K562 (cell line): ENCODE measurements around the gene EYA3. TPM values are rescaled to one million over a fixed set of nuclear protein-coding genes. Genes with fewer than 3 reads are reported as not detected.

Source experiments
- ILK ChIP-seq: fragments of 450-650 bp; IDR thresholded peaks from 2 replicates; pipeline ENCODE4 v1.6.1; 2016; ENCODE audit warnings: missing genetic modification characterization, low read depth, mild to moderate bottlenecking, missing compliant biosample characterization, moderate library complexity, borderline replicate concordance
- KAT2B ChIP-seq: IDR thresholded peaks from one replicate; pipeline ENCODE4 v1.6.1; 2012; ENCODE audit warnings: low read depth, mild to moderate bottlenecking, control low read depth, inconsistent platforms, low read length, moderate library complexity
- MEIS2 ChIP-seq: fragments of 450-650 bp; IDR thresholded peaks from 2 replicates; pipeline ENCODE4 v1.6.1; 2014; ENCODE audit warnings: mild to moderate bottlenecking; ENCODE audit not compliant: partially characterized antibody
- PML ChIP-seq: IDR thresholded peaks from 2 replicates; pipeline ENCODE4 v1.6.1; 2012; ENCODE audit warnings: low read length, inconsistent platforms
- TBP ChIP-seq: optimal IDR thresholded peaks from 2 replicates; pipeline ENCODE3; 2011; ENCODE audit warnings: low read depth, low read length, improper control_type of control experiment
- TCF7L2 ChIP-seq: fragments of 150-350 bp; IDR thresholded peaks from 2 replicates; pipeline ENCODE4 v1.6.1; 2016; ENCODE audit warnings: low read depth, mild to moderate bottlenecking, low read length, moderate library complexity
- YY1 ChIP-seq, 3 experiments: IDR thresholded peaks; 2 replicates each; pipeline ENCODE4 v1.6.1; 2011; ENCODE audit warnings: low read length in 2 of 3, mild to moderate bottlenecking in 2 of 3, moderate library complexity in 2 of 3, borderline replicate concordance in 1 of 3, control low read depth in 1 of 3, low read depth in 1 of 3; ENCODE audit not compliant: insufficient read depth in 3 of 3, insufficient replicate concordance in 2 of 3, control insufficient read depth in 1 of 3, insufficient read length in 1 of 3; ENCODE audit errors: extremely low read depth in 1 of 3
- ZFPM2 ChIP-seq: fragments of 250-450 bp; sonication (Bioruptor Pico); IDR thresholded peaks from 2 replicates; pipeline ENCODE4 v1.5.1; 2022; ENCODE audit warnings: mild to moderate bottlenecking
- ZNF232 ChIP-seq: sonication (generic); formaldehyde crosslinking; IDR thresholded peaks from 2 replicates; pipeline ENCODE4 v1.8.0; 2022; ENCODE audit warnings: mild to moderate bottlenecking, missing genetic modification reagents
- ZNF76 ChIP-seq: fragments of 250-450 bp; sonication (Bioruptor Pico); IDR thresholded peaks from 2 replicates; pipeline ENCODE4 v1.4.0; 2020; ENCODE audit warnings: mild to moderate bottlenecking, moderate library complexity, borderline replicate concordance
- polyA plus RNA-seq, 8 experiments: library from polyadenylated mRNA; depleted of rRNA in 4 of 8; stranded (reverse) in 5 of 8; unstranded in 3 of 8; fragments of >200 nt; fragmentation: Nextera tagmentation in 2 of 8; fragmentation: Illumina TruSeq in 1 of 8; extraction: Ambion mirVana in 2 of 8; extraction: Trizol in 1 of 8; gene quantifications; 2 replicates each; pipeline versions ENCODE4 v1.2.1 to v1.2.3, GENCODE V29; 2011 to 2014; ENCODE audit warnings: inconsistent platforms in 1 of 8, missing spikeins in 1 of 8
- total RNA-seq, 7 experiments: library from RNA; depleted of rRNA in 6 of 7; stranded (reverse); fragments of >200 nt in 6 of 7; fragmentation: Illumina TruSeq in 2 of 7; extraction: Trizol in 2 of 7; gene quantifications; 2 replicates each; pipeline versions ENCODE4 v1.2.1 to v1.2.3, GENCODE V29; 2011 to 2021; ENCODE audit warnings: low replicate concordance in 1 of 7
- TF ChIP-seq, protein P1 (sequence below): fragments of 450-650 bp; IDR thresholded peaks from 2 replicates; pipeline ENCODE4 v1.6.1; 2016; ENCODE audit warnings: mild to moderate bottlenecking, moderate library complexity
- TF ChIP-seq, protein P2 (sequence below): fragments of 450-650 bp; IDR thresholded peaks from 2 replicates; pipeline ENCODE4 v1.6.1; 2016; ENCODE audit warnings: mild to moderate bottlenecking

The EYA3 gene
- total and polyA plus RNA-seq, 9 of the 15 experiments (the other 6 are each of a cell fraction or from before 2014, with no cell fraction given), result 21.7 to 64.0 (median 43.6) TPM

DNA sequence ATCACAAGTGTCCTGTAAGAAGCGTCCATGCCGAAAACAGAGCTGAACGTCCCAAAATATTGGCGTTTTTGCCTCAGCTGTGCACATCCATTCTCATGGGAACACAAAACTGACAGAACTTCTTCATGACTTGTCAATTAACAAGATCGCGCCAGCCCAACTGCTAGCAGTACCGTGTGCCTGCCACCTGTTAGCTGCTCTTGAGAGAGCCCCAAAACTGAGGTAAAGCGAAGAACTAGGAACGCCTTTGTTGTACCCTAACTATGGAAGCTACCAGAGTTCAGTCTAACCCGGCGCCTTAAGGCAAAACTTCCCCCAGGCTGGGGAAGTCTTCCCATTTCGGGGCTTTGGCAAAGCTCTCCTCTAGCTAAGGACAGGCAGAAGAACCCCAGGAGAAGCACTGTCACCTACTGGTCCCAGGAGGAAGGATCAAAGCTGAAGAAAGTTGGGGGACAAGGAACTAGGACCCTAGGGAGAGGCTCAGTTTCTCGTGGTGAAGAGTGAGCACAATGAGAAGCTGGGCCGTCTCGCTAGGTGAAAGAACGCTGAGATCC, 719 bp downstream of the EYA3 start (continued):
- TF ChIP-seq, protein P1, sequence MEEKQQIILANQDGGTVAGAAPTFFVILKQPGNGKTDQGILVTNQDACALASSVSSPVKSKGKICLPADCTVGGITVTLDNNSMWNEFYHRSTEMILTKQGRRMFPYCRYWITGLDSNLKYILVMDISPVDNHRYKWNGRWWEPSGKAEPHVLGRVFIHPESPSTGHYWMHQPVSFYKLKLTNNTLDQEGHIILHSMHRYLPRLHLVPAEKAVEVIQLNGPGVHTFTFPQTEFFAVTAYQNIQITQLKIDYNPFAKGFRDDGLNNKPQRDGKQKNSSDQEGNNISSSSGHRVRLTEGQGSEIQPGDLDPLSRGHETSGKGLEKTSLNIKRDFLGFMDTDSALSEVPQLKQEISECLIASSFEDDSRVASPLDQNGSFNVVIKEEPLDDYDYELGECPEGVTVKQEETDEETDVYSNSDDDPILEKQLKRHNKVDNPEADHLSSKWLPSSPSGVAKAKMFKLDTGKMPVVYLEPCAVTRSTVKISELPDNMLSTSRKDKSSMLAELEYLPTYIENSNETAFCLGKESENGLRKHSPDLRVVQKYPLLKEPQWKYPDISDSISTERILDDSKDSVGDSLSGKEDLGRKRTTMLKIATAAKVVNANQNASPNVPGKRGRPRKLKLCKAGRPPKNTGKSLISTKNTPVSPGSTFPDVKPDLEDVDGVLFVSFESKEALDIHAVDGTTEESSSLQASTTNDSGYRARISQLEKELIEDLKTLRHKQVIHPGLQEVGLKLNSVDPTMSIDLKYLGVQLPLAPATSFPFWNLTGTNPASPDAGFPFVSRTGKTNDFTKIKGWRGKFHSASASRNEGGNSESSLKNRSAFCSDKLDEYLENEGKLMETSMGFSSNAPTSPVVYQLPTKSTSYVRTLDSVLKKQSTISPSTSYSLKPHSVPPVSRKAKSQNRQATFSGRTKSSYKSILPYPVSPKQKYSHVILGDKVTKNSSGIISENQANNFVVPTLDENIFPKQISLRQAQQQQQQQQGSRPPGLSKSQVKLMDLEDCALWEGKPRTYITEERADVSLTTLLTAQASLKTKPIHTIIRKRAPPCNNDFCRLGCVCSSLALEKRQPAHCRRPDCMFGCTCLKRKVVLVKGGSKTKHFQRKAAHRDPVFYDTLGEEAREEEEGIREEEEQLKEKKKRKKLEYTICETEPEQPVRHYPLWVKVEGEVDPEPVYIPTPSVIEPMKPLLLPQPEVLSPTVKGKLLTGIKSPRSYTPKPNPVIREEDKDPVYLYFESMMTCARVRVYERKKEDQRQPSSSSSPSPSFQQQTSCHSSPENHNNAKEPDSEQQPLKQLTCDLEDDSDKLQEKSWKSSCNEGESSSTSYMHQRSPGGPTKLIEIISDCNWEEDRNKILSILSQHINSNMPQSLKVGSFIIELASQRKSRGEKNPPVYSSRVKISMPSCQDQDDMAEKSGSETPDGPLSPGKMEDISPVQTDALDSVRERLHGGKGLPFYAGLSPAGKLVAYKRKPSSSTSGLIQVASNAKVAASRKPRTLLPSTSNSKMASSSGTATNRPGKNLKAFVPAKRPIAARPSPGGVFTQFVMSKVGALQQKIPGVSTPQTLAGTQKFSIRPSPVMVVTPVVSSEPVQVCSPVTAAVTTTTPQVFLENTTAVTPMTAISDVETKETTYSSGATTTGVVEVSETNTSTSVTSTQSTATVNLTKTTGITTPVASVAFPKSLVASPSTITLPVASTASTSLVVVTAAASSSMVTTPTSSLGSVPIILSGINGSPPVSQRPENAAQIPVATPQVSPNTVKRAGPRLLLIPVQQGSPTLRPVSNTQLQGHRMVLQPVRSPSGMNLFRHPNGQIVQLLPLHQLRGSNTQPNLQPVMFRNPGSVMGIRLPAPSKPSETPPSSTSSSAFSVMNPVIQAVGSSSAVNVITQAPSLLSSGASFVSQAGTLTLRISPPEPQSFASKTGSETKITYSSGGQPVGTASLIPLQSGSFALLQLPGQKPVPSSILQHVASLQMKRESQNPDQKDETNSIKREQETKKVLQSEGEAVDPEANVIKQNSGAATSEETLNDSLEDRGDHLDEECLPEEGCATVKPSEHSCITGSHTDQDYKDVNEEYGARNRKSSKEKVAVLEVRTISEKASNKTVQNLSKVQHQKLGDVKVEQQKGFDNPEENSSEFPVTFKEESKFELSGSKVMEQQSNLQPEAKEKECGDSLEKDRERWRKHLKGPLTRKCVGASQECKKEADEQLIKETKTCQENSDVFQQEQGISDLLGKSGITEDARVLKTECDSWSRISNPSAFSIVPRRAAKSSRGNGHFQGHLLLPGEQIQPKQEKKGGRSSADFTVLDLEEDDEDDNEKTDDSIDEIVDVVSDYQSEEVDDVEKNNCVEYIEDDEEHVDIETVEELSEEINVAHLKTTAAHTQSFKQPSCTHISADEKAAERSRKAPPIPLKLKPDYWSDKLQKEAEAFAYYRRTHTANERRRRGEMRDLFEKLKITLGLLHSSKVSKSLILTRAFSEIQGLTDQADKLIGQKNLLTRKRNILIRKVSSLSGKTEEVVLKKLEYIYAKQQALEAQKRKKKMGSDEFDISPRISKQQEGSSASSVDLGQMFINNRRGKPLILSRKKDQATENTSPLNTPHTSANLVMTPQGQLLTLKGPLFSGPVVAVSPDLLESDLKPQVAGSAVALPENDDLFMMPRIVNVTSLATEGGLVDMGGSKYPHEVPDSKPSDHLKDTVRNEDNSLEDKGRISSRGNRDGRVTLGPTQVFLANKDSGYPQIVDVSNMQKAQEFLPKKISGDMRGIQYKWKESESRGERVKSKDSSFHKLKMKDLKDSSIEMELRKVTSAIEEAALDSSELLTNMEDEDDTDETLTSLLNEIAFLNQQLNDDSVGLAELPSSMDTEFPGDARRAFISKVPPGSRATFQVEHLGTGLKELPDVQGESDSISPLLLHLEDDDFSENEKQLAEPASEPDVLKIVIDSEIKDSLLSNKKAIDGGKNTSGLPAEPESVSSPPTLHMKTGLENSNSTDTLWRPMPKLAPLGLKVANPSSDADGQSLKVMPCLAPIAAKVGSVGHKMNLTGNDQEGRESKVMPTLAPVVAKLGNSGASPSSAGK, result peak; percentile 13; the same call in 1 of the 2 replicates
- TF ChIP-seq ZNF76, result no peak
- TF ChIP-seq TBP, result no peak
- no peak for TF ChIP-seq KAT2B
- TF ChIP-seq ZFPM2 (CRISPR knock-in tag), result no peak
- no peak for TF ChIP-seq YY1 (IDR thresholded peaks at IDR 0.05; ENCODE audit: borderline replicate concordance in 1 of 3, control insufficient read depth in 1 of 3, extremely low read depth in 1 of 3, insufficient read depth in 3 of 3, insufficient read length in 1 of 3, insufficient replicate concordance in 2 of 3, low read depth in 1 of 3, low read length in 2 of 3)
- TF ChIP-seq ZNF232 (CRISPR knock-in tag), result peak; percentile 40; the same call in 1 of the 2 replicates
- no peak for TF ChIP-seq ILK
- no peak for TF ChIP-seq MEIS2
- TF ChIP-seq, protein P2, sequence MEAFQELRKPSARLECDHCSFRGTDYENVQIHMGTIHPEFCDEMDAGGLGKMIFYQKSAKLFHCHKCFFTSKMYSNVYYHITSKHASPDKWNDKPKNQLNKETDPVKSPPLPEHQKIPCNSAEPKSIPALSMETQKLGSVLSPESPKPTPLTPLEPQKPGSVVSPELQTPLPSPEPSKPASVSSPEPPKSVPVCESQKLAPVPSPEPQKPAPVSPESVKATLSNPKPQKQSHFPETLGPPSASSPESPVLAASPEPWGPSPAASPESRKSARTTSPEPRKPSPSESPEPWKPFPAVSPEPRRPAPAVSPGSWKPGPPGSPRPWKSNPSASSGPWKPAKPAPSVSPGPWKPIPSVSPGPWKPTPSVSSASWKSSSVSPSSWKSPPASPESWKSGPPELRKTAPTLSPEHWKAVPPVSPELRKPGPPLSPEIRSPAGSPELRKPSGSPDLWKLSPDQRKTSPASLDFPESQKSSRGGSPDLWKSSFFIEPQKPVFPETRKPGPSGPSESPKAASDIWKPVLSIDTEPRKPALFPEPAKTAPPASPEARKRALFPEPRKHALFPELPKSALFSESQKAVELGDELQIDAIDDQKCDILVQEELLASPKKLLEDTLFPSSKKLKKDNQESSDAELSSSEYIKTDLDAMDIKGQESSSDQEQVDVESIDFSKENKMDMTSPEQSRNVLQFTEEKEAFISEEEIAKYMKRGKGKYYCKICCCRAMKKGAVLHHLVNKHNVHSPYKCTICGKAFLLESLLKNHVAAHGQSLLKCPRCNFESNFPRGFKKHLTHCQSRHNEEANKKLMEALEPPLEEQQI, result no peak
- no peak for TF ChIP-seq TCF7L2
- no peak for TF ChIP-seq PML
